Ovary (tissue), 9 donors: ENCODE results near the gene PHPT1. TPM values are rescaled to one million over a fixed set of nuclear protein-coding genes. Genes with fewer than 3 reads are reported as not detected.

Source experiments
- DNase-seq, 5 donors: peaks; one replicate each; pipeline ENCODE4 v3.0.0-alpha.2; 2019 to 2020
- H3K27ac ChIP-seq, 2 donors: fragments of 200-600 bp; one replicate each; pipeline versions ENCODE4 v1.5.1 to v1.8.0; 2019 to 2022
- H3K27me3 ChIP-seq: fragments of 200-600 bp; one replicate; pipeline ENCODE4 v1.8.0; 2022
- H3K36me3 ChIP-seq: fragments of 200-600 bp; sonication (generic); one replicate; pipeline ENCODE4 v1.5.1; 2019
- H3K4me1 ChIP-seq: one replicate; pipeline ENCODE4 v1.8.1; 2013; ENCODE audit warnings: mild to moderate bottlenecking, moderate library complexity; ENCODE audit not compliant: insufficient read depth
- H3K4me3 ChIP-seq: fragments of 200-600 bp; sonication (generic); one replicate; pipeline ENCODE4 v1.5.1; 2017
- H3K9me3 ChIP-seq, 2 donors: fragments of 200-600 bp in 1 of 2; sonication (generic) in 1 of 2; one replicate each; pipeline versions ENCODE4 v1.5.1 to v1.8.1; 2013 to 2019; ENCODE audit warnings: mild to moderate bottlenecking in 1 of 2, moderate library complexity in 1 of 2
- CTCF ChIP-seq, 3 donors: fragments of 450-650 bp in 2 of 3; fragments of 200-600 bp in 1 of 3; IDR thresholded peaks; one replicate each; pipeline versions ENCODE4 v1.5.1 to v1.8.0; 2016 to 2022; ENCODE audit warnings: antibody characterized with exemption in 3 of 3, mild to moderate bottlenecking in 1 of 3
- EP300 ChIP-seq: sonication (generic); formaldehyde crosslinking; IDR thresholded peaks from one replicate; pipeline ENCODE4 v1.6.1; 2017; ENCODE audit warnings: antibody characterized with exemption
- POLR2A ChIP-seq: fragments of 450-650 bp; IDR thresholded peaks from one replicate; pipeline ENCODE4 v1.6.1; 2017; ENCODE audit warnings: antibody characterized with exemption, mild to moderate bottlenecking, moderate library complexity
- WGBS, 3 donors: extraction: QIAGEN DNeasy Blood & Tissue Kit in 1 of 3; methylation state at CpG; one replicate each; pipeline versions ENCODE4 v1.1.5 to v1.1.7; 2013 to 2017; 5-methylcytosine and 5-hydroxymethylcytosine counted together
- intact Hi-C, 4 donors: fragments of 100-400 bp; cut with DNase I; formaldehyde crosslinking; loops; one replicate each; pipeline versions ENCODE4 v1.11.0 to v1.15.1; 2022 to 2023
- polyA plus RNA-seq, 2 donors: library from polyadenylated mRNA; stranded (reverse); fragments of 200-250 nt in 1 of 2; fragments of 350-450 nt in 1 of 2; fragmentation: Illumina TruSeq in 1 of 2; extraction: RNeasy Lipid Tissue Mini Kit (QIAGEN cat#74804) in 1 of 2; gene quantifications; one replicate each; pipeline ENCODE4 v1.2.3, GENCODE V29; 2013 to 2014
- total RNA-seq, 7 donors: library from RNA; depleted of rRNA in 2 of 7; stranded (reverse); fragments of >200 nt in 2 of 7; fragmentation: NEBNext Ultra II Directional in 3 of 7; extraction: Animal tissue kit (Norgen Biotek cat#: 25700) in 3 of 7; gene quantifications; one replicate each; pipeline versions ENCODE4 v1.1.0 to v1.2.4, GENCODE V29; 2016 to 2023
- donor health status: DM: no; HTN: no; CAD: no; lungs with moderate emphysema.
- donor health status: DM: no; HTN: no; CAD: no.
- donor health status: Bipolar disorder and iron deficiency.
- donor health status: DM: yes; HTN: yes; CAD: no.
- donor health status: DM: no; HTN: no; CAD: no.
- donor health status: DM: yes; HTN: yes; CAD: no.

PHPT1 gene
- total and polyA plus RNA-seq, 9 donors = 18.1 to 132 (median 76.8) TPM

GRCh38 chr9:136846376-136847087 lies 2.7 kb upstream of the PHPT1 start:
- H3K9me3 ChIP-seq = no peaks in the 10 kb centered on the region
- TF ChIP-seq CTCF (IDR thresholded peaks at IDR 0.05) = no peak
- no peak for TF ChIP-seq POLR2A
- TF ChIP-seq EP300 = no peak
- H3K27ac ChIP-seq = no peak overlapping the region
- WGBS, 3 donors = 7 to 9% (median 7%) methylated on average over 97 to 98 of the region's 98 CpGs
- H3K27me3 ChIP-seq = peaks cover 14% of the 10 kb centered on the region
- intact Hi-C loops = loop anchor here in 1 of 4 donors (5.0 to 10.0 kb wide), 3 partner anchors 52 to 186 kb away; partner anchors contain the start of genes C8G, CCDC183, FBXW5 and FUT7
- no peaks in the 10 kb centered on the region for H3K36me3 ChIP-seq
- peaks cover 19% of the 10 kb centered on the region for H3K4me1 ChIP-seq
- DNase-seq = no peak
- H3K4me3 ChIP-seq = no peak overlapping the region

- Histone ChIP-seq H3K4me3 (peak overlapping the region; percentile 51), H3K36me3 (no peaks in the 10 kb centered on the region), H3K27ac (no peak overlapping the region), H3K27me3 (peaks cover 14% of the 10 kb centered on the region), H3K4me1 (peaks cover 18% of the 10 kb centered on the region), H3K9me3 (no peaks in the 10 kb centered on the region)
- intact Hi-C loops = loop anchor here in 1 of 4 donors (5.0 to 10.0 kb wide), 3 partner anchors 52 to 185 kb away; partner anchors contain the start of genes C8G, CCDC183, FBXW5 and FUT7
- DNase-seq = no peak
- TF ChIP-seq POLR2A = no peak
- TF ChIP-seq CTCF (IDR thresholded peaks at IDR 0.05) = no peak
- no peak for TF ChIP-seq EP300
- 4 to 6% (median 5%) methylated on average over 45 to 75 of the region's 75 CpGs for WGBS, 3 donors
Observed at GRCh38 chr9:136847088-136847825, 2.0 kb upstream of the PHPT1 start.

GRCh38 chr9:136847826-136848392 lies 1.3 kb upstream of the PHPT1 start:
- intact Hi-C loops = loop anchor here in 1 of 4 donors (5.0 to 10.0 kb wide), 3 partner anchors 53 to 184 kb away; partner anchors contain the start of genes C8G, CCDC183, FBXW5 and FUT7
- peaks cover 14% of the 10 kb centered on the region for H3K27me3 ChIP-seq
- H3K4me3 ChIP-seq = peak overlapping the region; percentile 51
- H3K9me3 ChIP-seq = no peaks in the 10 kb centered on the region
- TF ChIP-seq EP300 (no peak), POLR2A (no peak), CTCF (IDR thresholded peaks at IDR 0.05) (no peak)
- peak in 3 of 5 donors; percentile 65 to 73 (median 66) for DNase-seq
- H3K4me1 ChIP-seq = peaks cover 18% of the 10 kb centered on the region
- no peaks in the 10 kb centered on the region for H3K36me3 ChIP-seq
- no peak overlapping the region for H3K27ac ChIP-seq
- WGBS, 3 donors = 0 to 1% (median 1%) methylated on average over 42 to 48 of the region's 48 CpGs

GRCh38 chr9:136848393-136849037 lies 694 bp upstream of the PHPT1 start:
- Histone ChIP-seq H3K27ac (peak overlapping the region in 1 of 2 donors; percentile 86), H3K27me3 (peaks cover 14% of the 10 kb centered on the region), H3K9me3 (no peaks in the 10 kb centered on the region), H3K4me3 (peak overlapping the region; percentile 51), H3K4me1 (peaks cover 14% of the 10 kb centered on the region), H3K36me3 (no peaks in the 10 kb centered on the region)
- 1% methylated on average over 30 to 52 of the region's 53 CpGs for WGBS, 3 donors
- peak in 1 of 5 donors; percentile 67 for DNase-seq
- intact Hi-C loops = loop anchor here in 1 of 4 donors (5.0 to 10.0 kb wide), 3 partner anchors 54 to 184 kb away; partner anchors contain the start of genes C8G, CCDC183, FBXW5 and FUT7
- TF ChIP-seq CTCF (IDR thresholded peaks at IDR 0.05) = no peak
- no peak for TF ChIP-seq EP300
- no peak for TF ChIP-seq POLR2A
